Epithelial cell of proximal tubule (primary cell): ENCODE data around the gene PTGER3. TPM values are rescaled to one million over a fixed set of nuclear protein-coding genes. Genes with fewer than 3 reads are reported as not detected.
"Not testable (repeated sequence)": the region's sequence is repeated elsewhere in the genome, so short reads cannot be mapped to it uniquely, and the experiment has no call there.

Experiments used
- DNase-seq: peaks from one replicate; pipeline ENCODE4 v3.0.0-alpha.2; 2011; ENCODE audit warnings: low read depth
- H3K4me3 ChIP-seq: 2 replicates; pipeline ENCODE4 v1.5.1; 2011; ENCODE audit warnings: low read depth, mild to moderate bottlenecking, low read length
- CTCF ChIP-seq: conservative IDR thresholded peaks from 2 replicates; pipeline ENCODE4 v1.5.1; 2012; ENCODE audit warnings: low read depth, mild to moderate bottlenecking, low read length
- total RNA-seq: library from RNA; depleted of rRNA; stranded (reverse); fragments of >200 nt; gene quantifications from 2 replicates; pipeline ENCODE4 v1.2.3, GENCODE V29; 2015

PTGER3 gene
- total RNA-seq, 1 donor from 2014 or later, result 0.75 TPM

GRCh38 chr1:70963374-70963773 is 84.2 kb downstream of the PTGER3 start:
- no peak overlapping the region for H3K4me3 ChIP-seq
- no peak for TF ChIP-seq CTCF
- DNase-seq, result no peak

- no peak overlapping the region for H3K4me3 ChIP-seq
- TF ChIP-seq CTCF, result no peak
- no peak for DNase-seq
These were observed 86.1 kb downstream of the PTGER3 start for GRCh38 chr1:70961374-70961975.

- no peak for DNase-seq
- no peak overlapping the region for H3K4me3 ChIP-seq
- no peak for TF ChIP-seq CTCF
These were observed 99.1 kb downstream of the PTGER3 start for GRCh38 chr1:70948396-70949017.

GRCh38 chr1:70947835-70948234 is 99.8 kb downstream of the PTGER3 start:
- DNase-seq, result no peak
- H3K4me3 ChIP-seq, result no peak overlapping the region
- TF ChIP-seq CTCF, result no peak

- TF ChIP-seq CTCF, result no peak
- no peak for DNase-seq
- H3K4me3 ChIP-seq, result no peak overlapping the region
These were observed 101.9 kb downstream of the PTGER3 start for GRCh38 chr1:70945676-70946075.

GRCh38 chr1:70945251-70945650 is 102.4 kb downstream of the PTGER3 start:
- H3K4me3 ChIP-seq, result no peak overlapping the region
- no peak for DNase-seq
- no peak for TF ChIP-seq CTCF

- DNase-seq, result no peak
- no peak for TF ChIP-seq CTCF
These were observed 106.1 kb downstream of the PTGER3 start for GRCh38 chr1:70941563-70941962.

GRCh38 chr1:70940398-70940797 is 107.2 kb downstream of the PTGER3 start:
- not testable (repeated sequence) for DNase-seq, H3K4me3 ChIP-seq

More at GRCh38 chr1:70941563-70941962, 106.1 kb downstream of the PTGER3 start:
- no peak overlapping the region for H3K4me3 ChIP-seq
